Peyer's patch (tissue), 4 donors: ENCODE data around the gene PLA2G2F.

ENCODE experiments used
- POLR2A ChIP-seq, 2 donors: fragments of 450-650 bp; IDR thresholded peaks; one replicate each; pipeline ENCODE4 v1.5.1; 2017; ENCODE audit warnings: antibody characterized with exemption in 2 of 2, mild to moderate bottlenecking in 2 of 2, moderate library complexity in 2 of 2
- TF ChIP-seq, protein P1 (sequence below), 6 experiments: fragments of 450-650 bp in 4 of 6; fragments of 200-600 bp in 2 of 6; sonication (generic) in 1 of 6; IDR thresholded peaks; one replicate each; pipeline ENCODE4 v1.5.1; 2017 to 2019; ENCODE audit warnings: antibody characterized with exemption in 6 of 6, mild to moderate bottlenecking in 3 of 6, moderate library complexity in 1 of 6

DNA sequence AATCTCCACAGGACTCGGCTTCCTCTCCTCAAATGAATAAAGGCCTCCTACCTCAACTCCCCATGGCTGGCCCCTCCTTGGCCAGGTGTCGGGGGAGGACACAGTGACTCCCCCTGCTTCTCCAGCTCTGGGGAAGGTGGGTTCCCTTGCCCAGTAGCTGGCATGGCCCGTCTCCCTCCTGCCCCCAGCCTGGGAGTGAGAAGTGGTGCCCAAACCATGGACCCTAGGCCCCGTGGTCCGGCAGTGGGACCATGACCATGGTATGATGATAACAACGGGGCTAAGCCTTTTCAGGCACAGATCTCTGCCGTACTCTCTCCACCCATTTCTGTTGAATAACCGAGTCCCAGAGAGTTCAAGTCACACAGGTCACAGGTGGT, 11.2 kb downstream of the PLA2G2F start:
- TF ChIP-seq, protein P1, sequence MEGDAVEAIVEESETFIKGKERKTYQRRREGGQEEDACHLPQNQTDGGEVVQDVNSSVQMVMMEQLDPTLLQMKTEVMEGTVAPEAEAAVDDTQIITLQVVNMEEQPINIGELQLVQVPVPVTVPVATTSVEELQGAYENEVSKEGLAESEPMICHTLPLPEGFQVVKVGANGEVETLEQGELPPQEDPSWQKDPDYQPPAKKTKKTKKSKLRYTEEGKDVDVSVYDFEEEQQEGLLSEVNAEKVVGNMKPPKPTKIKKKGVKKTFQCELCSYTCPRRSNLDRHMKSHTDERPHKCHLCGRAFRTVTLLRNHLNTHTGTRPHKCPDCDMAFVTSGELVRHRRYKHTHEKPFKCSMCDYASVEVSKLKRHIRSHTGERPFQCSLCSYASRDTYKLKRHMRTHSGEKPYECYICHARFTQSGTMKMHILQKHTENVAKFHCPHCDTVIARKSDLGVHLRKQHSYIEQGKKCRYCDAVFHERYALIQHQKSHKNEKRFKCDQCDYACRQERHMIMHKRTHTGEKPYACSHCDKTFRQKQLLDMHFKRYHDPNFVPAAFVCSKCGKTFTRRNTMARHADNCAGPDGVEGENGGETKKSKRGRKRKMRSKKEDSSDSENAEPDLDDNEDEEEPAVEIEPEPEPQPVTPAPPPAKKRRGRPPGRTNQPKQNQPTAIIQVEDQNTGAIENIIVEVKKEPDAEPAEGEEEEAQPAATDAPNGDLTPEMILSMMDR (IDR thresholded peaks at IDR 0.05), result no peak
- TF ChIP-seq POLR2A (IDR thresholded peaks at IDR 0.05), result no peak
